Measurements from ENCODE around the gene PARD6B.

Gene PARD6B

GRCh38 chr20:50802289-50802688 lies 70.9 kb downstream of the PARD6B start:
- no peak for DNase-seq

- no peak for DNase-seq
Measured at GRCh38 chr20:50804437-50805348, 73.3 kb downstream of the PARD6B start.

DNA sequence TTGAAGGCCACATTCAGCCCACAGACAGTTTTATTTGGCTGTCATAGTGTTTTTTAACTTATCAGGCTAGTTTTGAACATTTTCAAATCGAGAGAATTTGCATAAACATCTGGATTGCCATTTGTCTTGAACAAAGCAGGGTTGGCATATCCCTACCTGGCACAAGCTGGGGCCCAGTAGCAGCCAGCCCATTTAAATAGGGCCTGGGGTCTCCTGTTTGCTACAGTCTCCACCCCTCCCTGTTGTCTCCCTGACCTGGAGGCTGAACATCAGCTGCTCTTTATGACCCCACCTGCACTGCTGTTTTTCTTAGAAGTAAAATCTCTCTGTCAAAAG lies 73.9 kb downstream of the PARD6B start:
- no peak for DNase-seq

GRCh38 chr20:50806126-50806768 lies 74.9 kb downstream of the PARD6B start:
- no peak for DNase-seq

Measured in fibroblast of skin of right quadriceps (primary cell).